Caco-2 (cell line): ENCODE measurements around the gene SBF2. TPM values are rescaled to one million over a fixed set of nuclear protein-coding genes. Genes with fewer than 3 reads are reported as not detected.
A peak's percentile ranks its signal among the peaks of the same experiment; 100 is the strongest.

Experiments used
- BruUV-seq: library from RNA; stranded (reverse); fragments of 400-500 nt; replicated peaks from 2 replicates; lab custom pipeline; 2021; lab: Mats Ljungman, UMichigan
- CTCF ChIA-PET: fragments of 300-600 bp; sonication (Branson Sonifier 250); formaldehyde crosslinking; loops from one replicate; lab custom pipeline; 2022; ENCODE audit warnings: antibody characterized with exemption; lab: Charles Lee
- POLR2A ChIA-PET: fragments of 300-600 bp; sonication (Branson Sonifier 250); formaldehyde crosslinking; loops from one replicate; lab custom pipeline; 2022; ENCODE audit warnings: antibody characterized with exemption; lab: Charles Lee
- DNase-seq, 2 experiments: peaks; one replicate each; pipeline versions ENCODE4 v3.0.0 to v3.0.0-alpha.2; 2020 to 2022
- H3K27me3 ChIP-seq: replicated peaks from 2 replicates; pipeline ENCODE4 v1.6.0; 2011; ENCODE audit warnings: low read length; ENCODE audit not compliant: control insufficient read depth, insufficient read depth
- H3K36me3 ChIP-seq: 2 replicates; pipeline ENCODE4 v1.5.1; 2011; ENCODE audit warnings: low read length; ENCODE audit not compliant: control insufficient read depth, insufficient read depth
- H3K4me1 ChIP-seq: fragments of 250-450 bp; sonication (Bioruptor Pico); 2 replicates; pipeline ENCODE4 v1.5.1; 2020; ENCODE audit warnings: mild to moderate bottlenecking
- H3K4me3 ChIP-seq: 2 replicates; pipeline ENCODE4 v1.5.1; 2011; ENCODE audit warnings: low read depth, mild to moderate bottlenecking, control low read depth, low read length
- H3K9me3 ChIP-seq: fragments of 250-450 bp; sonication (Bioruptor Pico); 2 replicates; pipeline ENCODE4 v1.5.1; 2020; ENCODE audit warnings: mild to moderate bottlenecking, moderate library complexity
- H3K27ac Mint-ChIP-seq: one replicate; pipeline ENCODE4 v1.8.0; 2022; ENCODE audit warnings: mixed read lengths; ENCODE audit not compliant: unreplicated experiment
- H3K27me3 Mint-ChIP-seq: one replicate; pipeline ENCODE4 v1.8.0; 2022; ENCODE audit warnings: mixed read lengths; ENCODE audit not compliant: insufficient read depth, unreplicated experiment
- H3K36me3 Mint-ChIP-seq: one replicate; pipeline ENCODE4 v1.8.0; 2022; ENCODE audit warnings: mild to moderate bottlenecking, mixed read lengths; ENCODE audit not compliant: insufficient read depth, unreplicated experiment
- H3K4me1 Mint-ChIP-seq: one replicate; pipeline ENCODE4 v1.8.0; 2022; ENCODE audit warnings: low read depth, mixed read lengths; ENCODE audit not compliant: unreplicated experiment
- H3K4me3 Mint-ChIP-seq: one replicate; pipeline ENCODE4 v1.8.0; 2022; ENCODE audit warnings: mild to moderate bottlenecking, moderate library complexity, mixed read lengths; ENCODE audit not compliant: unreplicated experiment
- H3K9me3 Mint-ChIP-seq: one replicate; pipeline ENCODE4 v1.8.0; 2022; ENCODE audit warnings: mixed read lengths; ENCODE audit not compliant: unreplicated experiment
- intact Hi-C: fragments of 100-400 bp; cut with micrococcal nuclease; formaldehyde crosslinking; loops from one replicate; pipeline ENCODE4 v1.10.0; 2022; ENCODE audit not compliant: unreplicated experiment
- total RNA-seq: library from RNA; stranded (reverse); gene quantifications from 2 replicates; pipeline ENCODE4 v1.2.3, GENCODE V29; 2022
- TF ChIP-seq, protein P1 (sequence below), 2 experiments: fragments of 200-600 bp in 1 of 2; IDR thresholded peaks; 1 replicate in 1 of 2; 2 replicates in 1 of 2; pipeline versions ENCODE4 v1.5.1 to v1.8.0; 2011 to 2022; ENCODE audit warnings: antibody characterized with exemption in 1 of 2, control low read depth in 1 of 2, inconsistent platforms in 1 of 2, low read depth in 1 of 2, low read length in 1 of 2, mild to moderate bottlenecking in 1 of 2, moderate library complexity in 1 of 2; ENCODE audit not compliant: insufficient read depth in 1 of 2, severe bottlenecking in 1 of 2, unreplicated experiment in 1 of 2

Gene SBF2
- total RNA-seq, 1 experiment from 2014 or later = 72.2 TPM

DNA sequence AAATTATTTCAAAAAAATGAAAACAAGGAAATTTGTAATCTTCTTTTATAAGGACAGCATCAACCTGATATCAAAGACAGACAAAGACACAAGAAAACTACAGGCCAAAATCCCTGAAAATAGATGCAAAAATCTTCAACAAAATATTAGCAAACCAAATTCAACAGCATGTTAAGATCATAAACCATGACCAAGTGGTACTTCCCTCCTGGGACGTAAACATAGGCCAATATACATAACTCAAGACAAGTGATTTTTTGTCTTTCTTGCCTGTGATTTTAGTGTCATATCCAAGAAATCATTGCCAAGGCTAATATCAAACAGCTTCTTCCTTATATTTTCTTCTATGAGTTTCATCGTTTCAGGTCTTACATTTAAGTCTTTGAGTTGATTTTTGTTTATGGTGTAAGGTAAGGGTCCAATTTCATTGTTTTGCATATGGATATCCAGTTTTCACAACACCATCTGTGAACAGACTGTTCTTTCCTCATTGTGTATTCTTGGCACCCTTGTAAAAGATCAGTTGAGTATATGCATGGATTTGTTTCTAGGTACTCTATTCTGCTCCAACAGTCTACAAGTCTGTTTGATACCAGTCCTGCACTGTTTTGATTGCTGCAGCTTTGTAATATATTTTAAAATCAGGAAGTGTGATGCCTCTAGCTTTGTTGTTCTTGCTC is 50.0 kb downstream of the SBF2 start:
- TF ChIP-seq, protein P1, sequence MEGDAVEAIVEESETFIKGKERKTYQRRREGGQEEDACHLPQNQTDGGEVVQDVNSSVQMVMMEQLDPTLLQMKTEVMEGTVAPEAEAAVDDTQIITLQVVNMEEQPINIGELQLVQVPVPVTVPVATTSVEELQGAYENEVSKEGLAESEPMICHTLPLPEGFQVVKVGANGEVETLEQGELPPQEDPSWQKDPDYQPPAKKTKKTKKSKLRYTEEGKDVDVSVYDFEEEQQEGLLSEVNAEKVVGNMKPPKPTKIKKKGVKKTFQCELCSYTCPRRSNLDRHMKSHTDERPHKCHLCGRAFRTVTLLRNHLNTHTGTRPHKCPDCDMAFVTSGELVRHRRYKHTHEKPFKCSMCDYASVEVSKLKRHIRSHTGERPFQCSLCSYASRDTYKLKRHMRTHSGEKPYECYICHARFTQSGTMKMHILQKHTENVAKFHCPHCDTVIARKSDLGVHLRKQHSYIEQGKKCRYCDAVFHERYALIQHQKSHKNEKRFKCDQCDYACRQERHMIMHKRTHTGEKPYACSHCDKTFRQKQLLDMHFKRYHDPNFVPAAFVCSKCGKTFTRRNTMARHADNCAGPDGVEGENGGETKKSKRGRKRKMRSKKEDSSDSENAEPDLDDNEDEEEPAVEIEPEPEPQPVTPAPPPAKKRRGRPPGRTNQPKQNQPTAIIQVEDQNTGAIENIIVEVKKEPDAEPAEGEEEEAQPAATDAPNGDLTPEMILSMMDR (IDR thresholded peaks at IDR 0.05; ENCODE audit: insufficient read depth in 1 of 2, low read depth in 1 of 2, low read length in 1 of 2, severe bottlenecking in 1 of 2, unreplicated experiment in 1 of 2) = no peak
- Mint-ChIP-seq H3K36me3 (peaks cover 6% of the 10 kb centered on the region), H3K4me1 (peaks cover 10% of the 10 kb centered on the region), H3K9me3 (no peaks in the 10 kb centered on the region), H3K27ac (no peak overlapping the region), H3K4me3 (no peak overlapping the region), H3K27me3 (no peaks in the 10 kb centered on the region)
- BruUV-seq = no TSS peak
- POLR2A ChIA-PET = no interaction called here
- Histone ChIP-seq H3K4me1 (no peaks in the 10 kb centered on the region), H3K36me3 (no peaks in the 10 kb centered on the region), H3K27me3 (no peaks in the 10 kb centered on the region; the same call in 1 of the 2 replicates), H3K9me3 (no peaks in the 10 kb centered on the region; the same call in 1 of the 2 replicates), H3K4me3 (no peak overlapping the region)
- no peak for DNase-seq
- CTCF ChIA-PET = no interaction called here
- intact Hi-C loops = no loop called here

DNA sequence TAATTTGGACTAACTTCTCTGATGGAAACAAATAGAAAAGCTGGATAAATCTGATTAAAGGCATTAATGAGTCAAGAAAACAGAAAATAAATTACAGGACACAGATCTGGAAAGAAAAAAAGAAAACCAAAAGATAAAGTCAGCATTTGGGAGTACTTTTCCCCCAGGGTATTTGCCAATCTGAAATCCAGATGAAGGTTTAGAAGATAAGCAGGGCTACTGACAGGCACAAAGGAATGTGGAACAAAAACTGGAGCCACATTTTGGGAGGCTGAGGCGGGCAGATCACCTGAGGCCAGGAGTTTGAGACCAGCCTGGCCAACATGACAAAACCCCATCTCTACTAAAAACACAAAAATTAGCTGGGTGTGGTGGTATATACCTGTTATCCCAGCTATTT is 57.2 kb downstream of the SBF2 start:
- no peaks in the 10 kb centered on the region for H3K36me3 ChIP-seq
- Mint-ChIP-seq H3K4me1 (peaks cover 6% of the 10 kb centered on the region), H3K9me3 (no peaks in the 10 kb centered on the region), H3K36me3 (no peaks in the 10 kb centered on the region), H3K27me3 (no peaks in the 10 kb centered on the region), H3K27ac (no peak overlapping the region), H3K4me3 (no peak overlapping the region)
- ChIA-PET CTCF (no interaction called here), POLR2A (no interaction called here)
- TF ChIP-seq, protein P1 (IDR thresholded peaks at IDR 0.05; ENCODE audit: insufficient read depth in 1 of 2, low read depth in 1 of 2, low read length in 1 of 2, severe bottlenecking in 1 of 2, unreplicated experiment in 1 of 2) = no peak
- peaks cover 4% of the 10 kb centered on the region for H3K9me3 ChIP-seq
- no peaks in the 10 kb centered on the region for H3K27me3 ChIP-seq
- peaks cover 20% of the 10 kb centered on the region; the same call in 1 of the 2 replicates for H3K4me1 ChIP-seq
- H3K4me3 ChIP-seq = no peak overlapping the region
- DNase-seq = peak in 1 of 2 experiments; percentile 7
- no TSS peak for BruUV-seq
- intact Hi-C loops = no loop called here

DNA sequence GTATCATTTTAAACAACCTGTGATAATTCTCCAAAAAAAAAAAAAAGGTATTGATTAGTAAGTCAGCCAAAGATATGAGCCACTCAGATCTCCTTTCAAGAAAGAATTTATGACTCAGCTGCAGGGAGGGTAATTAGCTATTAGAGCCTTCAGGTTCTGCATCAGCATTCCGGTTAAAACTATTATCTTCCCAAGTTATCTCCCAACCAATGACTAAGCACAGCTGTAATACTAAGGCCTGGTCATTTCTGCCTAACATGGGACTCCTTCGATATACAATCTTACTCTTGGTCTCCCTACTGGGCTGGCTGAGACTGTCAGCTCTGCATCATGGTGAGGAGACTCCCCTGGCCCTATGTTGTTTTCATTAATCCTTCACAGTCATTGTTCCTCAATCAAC is 60.4 kb downstream of the SBF2 start:
- peak in 1 of 2 experiments; percentile 28 for DNase-seq
- Mint-ChIP-seq H3K36me3 (no peaks in the 10 kb centered on the region), H3K4me3 (no peak overlapping the region), H3K27ac (peak overlapping the region; percentile 24), H3K9me3 (peaks cover 25% of the 10 kb centered on the region), H3K27me3 (no peaks in the 10 kb centered on the region), H3K4me1 (peaks cover 6% of the 10 kb centered on the region)
- Histone ChIP-seq H3K36me3 (no peaks in the 10 kb centered on the region), H3K4me3 (no peak overlapping the region), H3K9me3 (peaks cover 4% of the 10 kb centered on the region; the same call in 1 of the 2 replicates), H3K27me3 (no peaks in the 10 kb centered on the region), H3K4me1 (peaks cover 20% of the 10 kb centered on the region; the same call in 1 of the 2 replicates)
- no TSS peak for BruUV-seq
- intact Hi-C loops = loop anchor here (5.0 kb wide), 1 partner anchor 76 kb away; no protein-coding TSS in a partner anchor
- ChIA-PET POLR2A (interaction anchor here (0.7 to 2.0 kb wide), 4 partner anchors 24 to 575 kb away, joined by 3 to 7 read pairs (median 4); partner anchors contain the start of genes ADM and EIF4G2), CTCF (interaction anchor here (0.6 to 1.2 kb wide), 4 partner anchors 14 to 133 kb away, joined by 3 to 4 read pairs (median 4); no protein-coding TSS in a partner anchor)
- TF ChIP-seq, protein P1 (IDR thresholded peaks at IDR 0.05; ENCODE audit: insufficient read depth in 1 of 2, low read depth in 1 of 2, low read length in 1 of 2, severe bottlenecking in 1 of 2, unreplicated experiment in 1 of 2) = no peak
